GM19467 (cell line): ENCODE data around the gene PCP2.

Experiments
- ATAC-seq: cut with Tn5 transposase; IDR thresholded peaks from one replicate; pipeline ENCODE4 v1.9.1; 2021; ENCODE audit warnings: mild to moderate bottlenecking, moderate library complexity; ENCODE audit not compliant: unreplicated experiment

Gene PCP2

DNA sequence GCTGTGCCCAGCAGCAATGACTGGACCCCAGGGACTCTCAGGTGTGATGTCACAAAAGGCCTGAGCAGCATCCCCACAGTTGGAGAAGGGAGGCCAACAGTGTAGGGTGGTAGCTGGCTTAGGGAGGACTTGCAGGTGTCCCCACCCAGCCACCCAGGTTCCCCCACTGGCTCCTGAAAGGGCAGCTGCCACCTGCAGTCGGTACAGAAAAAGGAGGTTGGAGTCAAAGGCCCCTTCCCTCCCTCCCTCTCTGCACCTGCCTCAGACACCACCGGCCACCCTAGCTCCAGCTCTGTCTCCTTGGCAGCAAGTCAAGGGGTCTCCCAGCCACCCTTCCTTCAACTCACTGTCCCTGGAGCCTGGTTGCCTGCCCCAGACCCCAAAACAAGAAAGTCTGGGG, at the start of gene PCP2:
Gene PCP2 (minus strand): TSS at position 22 of the 400 bp plus-strand sequence. CDS start 262 bp downstream, outside the sequence.
- ATAC-seq: no peak

DNA sequence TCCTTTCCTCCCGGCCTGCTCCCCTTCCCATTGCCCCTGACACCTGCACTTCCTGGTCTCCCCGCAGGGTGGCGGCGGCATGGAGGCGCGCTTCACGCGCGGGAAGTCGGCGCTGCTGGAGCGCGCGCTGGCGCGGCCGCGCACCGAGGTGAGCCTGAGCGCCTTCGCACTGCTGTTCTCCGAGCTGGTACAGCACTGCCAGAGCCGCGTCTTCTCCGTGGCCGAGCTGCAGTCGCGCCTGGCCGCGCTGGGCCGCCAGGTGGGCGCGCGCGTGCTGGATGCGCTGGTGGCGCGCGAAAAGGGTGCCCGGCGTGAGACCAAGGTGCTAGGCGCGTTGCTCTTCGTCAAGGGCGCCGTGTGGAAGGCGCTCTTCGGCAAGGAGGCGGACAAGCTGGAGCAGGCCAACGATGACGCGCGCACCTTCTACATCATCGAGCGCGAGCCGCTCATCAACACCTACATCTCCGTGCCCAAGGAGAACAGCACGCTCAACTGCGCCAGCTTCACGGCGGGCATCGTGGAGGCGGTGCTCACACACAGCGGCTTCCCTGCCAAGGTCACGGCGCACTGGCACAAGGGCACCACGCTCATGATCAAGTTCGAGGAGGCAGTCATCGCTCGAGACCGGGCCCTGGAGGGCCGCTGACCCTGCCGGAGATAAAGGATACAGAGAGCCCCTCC, 48.8 kb upstream of the PCP2 start:
- no peak for ATAC-seq

DNA sequence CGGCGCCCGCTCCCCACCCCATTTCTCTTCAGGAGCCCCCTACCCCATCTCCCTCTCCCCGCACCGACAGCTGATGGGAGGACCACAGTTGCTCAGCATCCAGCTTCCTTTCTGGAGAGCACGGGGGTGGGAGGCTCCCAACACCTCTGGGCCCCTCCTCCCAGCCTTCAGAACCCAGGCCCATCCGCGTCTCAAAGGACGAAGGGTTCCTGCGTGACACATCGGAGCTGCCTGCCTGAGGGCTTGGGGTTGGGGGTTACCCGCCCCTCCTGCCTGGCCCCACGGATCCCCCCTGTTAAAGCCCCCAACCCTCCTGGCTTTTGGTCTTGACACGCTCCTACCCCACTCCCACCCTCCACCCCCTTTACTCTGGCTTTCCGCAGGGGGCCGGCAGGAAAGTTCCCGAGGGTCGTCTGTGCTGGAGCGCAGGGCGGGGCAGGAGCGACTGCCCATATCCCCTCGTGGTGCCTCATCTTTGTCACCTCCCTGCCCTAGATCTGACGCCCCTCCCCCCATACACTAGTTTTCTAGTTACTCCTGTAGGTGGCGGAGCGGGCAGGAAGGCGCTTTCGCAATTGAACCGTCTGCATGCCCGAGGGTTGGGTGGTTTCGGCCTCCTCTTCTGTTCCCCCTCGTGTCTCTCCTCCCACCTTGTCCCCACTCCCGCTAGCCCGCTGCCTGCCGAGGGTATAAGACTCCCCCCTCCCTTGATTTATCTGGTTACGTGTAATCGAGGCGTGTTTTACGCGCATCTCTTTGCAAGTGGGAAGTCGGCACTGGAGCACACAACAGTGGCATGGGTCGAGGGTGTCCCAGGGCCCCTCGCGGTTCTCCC, 48.0 kb upstream of the PCP2 start:
- no peak for ATAC-seq

DNA sequence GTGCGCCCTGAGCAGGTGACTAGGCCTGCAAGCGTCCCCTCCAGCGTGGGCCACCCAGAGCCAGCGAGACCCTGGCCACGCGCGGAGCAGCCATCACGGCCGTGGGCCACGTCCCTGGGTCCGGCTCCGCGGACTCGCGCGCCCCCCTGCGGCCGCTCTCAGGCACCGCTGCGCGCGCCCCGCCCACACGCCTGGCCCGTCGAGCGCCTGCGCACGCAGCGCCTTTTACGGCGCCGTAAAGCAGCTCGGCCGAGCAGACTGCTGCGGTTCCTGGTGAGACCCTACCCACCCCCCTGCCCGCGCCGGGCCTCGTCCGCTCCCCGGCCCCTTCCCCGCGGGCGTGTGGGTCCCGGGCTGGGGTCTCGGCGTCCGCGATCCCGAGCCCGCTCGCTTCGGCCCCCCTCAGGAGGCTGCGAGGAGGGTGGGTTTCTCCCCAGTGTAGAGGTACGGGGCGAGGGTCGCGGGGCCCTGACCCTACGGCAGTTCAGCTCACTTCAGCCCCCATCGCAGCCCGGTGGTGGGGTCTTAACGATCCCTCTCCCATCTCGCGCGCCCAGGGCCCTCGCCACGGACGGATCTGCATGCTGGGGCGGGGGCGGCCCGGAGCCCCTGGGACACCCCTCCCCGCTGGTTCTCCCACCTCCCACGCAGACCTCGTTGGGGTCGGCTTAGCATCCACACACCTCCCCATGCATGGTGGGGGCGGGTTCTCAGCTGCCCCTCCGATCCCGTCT, 47.3 kb upstream of the PCP2 start, which contains the start of gene TRAPPC5:
Gene TRAPPC5 (plus strand): TSS at position 228 of the 734 bp plus-strand sequence. CDS start 1,421 bp downstream, outside the sequence.
- ATAC-seq: peak; percentile 48

DNA sequence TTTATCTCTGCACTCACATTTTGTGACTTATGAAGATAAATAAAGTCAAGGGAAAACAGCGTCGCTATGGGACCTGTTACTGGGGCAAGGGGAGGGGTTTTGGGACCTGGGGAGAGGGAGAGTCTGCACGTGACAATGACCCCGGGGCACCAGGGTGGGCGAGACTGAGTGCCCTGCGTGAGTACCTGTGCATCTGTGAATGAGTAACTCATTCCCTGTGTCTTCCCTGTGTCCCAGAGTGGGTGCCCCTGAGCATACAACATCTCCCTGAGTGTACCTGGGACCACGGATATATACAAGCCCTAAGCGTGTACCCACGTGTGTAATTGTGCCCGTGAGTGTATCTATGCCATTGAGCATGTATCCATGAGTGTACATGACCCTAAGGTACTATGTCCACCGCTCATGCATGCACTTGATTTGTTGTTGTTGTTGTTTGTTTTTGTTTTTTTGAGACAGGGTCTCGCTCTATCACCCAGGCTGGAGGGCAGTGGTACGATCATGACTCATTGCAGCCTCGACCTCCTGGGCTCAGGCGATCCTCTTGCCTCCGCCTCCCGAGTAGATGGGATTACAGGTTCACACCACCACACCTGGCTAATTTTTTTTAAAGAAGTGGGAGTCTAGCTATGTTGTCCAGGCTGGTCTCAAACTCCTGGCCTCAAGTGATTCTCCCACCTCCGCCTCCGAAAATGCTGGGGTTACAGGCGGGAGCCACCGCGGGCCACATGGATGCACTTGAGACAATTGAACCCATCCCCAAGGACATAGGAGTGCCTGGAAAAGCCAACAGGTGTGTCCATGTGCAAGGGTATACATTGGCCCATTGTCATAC, 46.5 kb upstream of the PCP2 start:
- no peak for ATAC-seq

DNA sequence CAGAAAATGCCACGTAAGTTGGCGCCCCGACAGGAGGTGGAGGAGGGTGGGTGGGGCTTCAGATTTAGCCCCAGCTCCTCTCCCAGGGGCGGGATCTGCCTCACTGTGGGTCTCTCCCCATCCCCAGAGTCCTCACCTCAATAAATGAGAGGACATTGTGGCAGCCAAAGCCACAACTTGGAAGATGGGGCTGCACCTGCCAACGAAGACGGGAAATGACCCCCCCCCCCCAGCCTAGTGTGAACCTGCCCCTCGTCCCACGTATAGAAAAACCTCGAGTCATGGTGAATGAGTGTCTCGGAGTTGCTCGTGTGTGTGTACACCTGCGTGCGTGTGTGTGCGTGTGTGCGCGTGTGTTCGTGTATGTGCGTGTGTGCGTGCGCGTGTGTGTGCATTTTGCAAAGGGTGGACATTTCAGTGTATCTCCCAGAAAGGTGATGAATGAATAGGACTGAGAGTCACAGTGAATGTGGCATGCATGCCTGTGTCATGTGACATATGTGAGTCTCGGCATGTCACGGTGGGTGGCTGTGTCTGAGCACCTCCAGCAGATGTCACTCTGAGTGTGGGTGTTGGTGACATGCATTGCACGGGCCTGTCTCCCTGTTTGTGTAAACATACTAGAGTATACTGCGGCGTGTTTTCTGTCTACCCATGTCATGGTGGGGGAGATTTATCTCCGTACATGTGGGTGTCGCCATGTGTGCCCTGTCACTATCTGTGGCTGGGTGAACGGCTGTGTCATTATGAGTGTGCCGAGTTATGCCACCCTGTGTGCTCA, 45.6 kb upstream of the PCP2 start:
- no peak for ATAC-seq

DNA sequence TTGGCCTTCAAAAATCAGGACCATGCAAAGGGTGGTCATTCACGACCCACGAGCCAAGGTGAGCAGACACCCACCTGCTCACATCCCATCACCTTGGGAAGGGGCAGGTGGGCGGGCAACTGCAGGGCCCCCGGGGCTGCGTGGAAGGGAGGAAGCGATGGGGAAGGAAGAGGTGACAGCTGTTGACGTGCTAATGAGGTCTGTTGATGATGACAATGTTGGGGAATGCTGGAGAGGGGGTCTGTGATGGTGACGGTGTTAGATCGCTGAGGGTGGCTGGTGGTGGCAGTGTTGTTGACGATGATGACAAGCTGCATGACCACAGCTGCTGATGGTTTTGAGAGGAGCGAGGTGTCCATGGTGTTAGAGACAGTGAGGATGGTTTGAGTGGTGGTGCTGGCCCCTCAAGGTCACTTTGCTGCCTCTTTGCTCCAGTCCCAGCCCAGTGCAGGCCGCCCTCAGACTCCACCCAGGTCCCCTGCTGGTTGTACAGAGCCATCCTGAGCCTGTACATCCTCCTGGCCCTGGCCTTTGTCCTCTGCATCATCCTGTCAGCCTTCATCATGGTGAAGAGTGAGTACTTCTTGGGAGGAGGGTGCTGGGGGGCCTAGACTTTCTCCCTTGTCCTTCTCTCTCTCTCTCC, 44.3 kb upstream of the PCP2 start:
- no peak for ATAC-seq

DNA sequence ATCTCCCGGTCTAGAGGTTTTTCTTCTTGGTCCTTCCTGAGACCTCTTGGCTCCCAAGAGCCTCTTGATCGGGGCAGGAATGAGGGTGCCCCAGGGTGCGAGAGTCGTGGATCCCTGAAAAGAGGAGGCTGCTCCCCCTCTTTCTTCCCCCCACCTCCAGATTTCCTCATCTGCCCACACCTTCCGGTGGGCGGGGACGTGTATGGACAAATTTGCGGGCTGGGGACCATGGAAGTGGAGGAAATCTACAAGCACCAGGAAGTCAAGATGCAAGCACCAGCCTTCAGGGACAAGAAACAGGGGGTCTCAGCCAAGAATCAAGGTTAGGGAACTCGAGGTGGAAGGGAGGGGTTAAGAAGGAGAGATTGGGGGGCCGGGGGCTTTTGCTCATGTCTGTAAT, 43.3 kb upstream of the PCP2 start, which contains the start of gene MCEMP1:
Gene MCEMP1 (plus strand): TSS at position 237 of the 400 bp plus-strand sequence. CDS start 31 bp downstream, at position 268.
- no peak for ATAC-seq

DNA sequence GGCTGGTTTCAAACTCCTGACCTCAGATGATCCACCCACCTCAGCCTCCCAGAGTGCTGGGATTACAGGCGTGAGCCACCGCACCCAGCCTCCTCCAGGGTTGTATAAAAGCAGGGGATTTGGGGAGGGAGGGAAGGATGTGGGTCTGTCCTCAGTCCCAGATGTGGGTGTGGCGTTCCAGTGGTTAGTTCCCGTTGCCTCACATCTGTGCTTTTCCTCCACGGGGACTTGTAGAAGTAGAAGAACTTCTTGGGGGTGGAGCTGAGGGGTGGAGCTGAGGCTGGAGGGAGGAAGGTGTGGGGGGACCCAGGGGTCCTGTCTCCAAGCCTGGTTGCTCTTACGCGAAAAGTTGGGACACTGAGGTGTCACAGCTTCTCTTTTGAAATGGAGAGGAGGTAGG, 42.9 kb upstream of the PCP2 start:
- no peak for ATAC-seq

DNA sequence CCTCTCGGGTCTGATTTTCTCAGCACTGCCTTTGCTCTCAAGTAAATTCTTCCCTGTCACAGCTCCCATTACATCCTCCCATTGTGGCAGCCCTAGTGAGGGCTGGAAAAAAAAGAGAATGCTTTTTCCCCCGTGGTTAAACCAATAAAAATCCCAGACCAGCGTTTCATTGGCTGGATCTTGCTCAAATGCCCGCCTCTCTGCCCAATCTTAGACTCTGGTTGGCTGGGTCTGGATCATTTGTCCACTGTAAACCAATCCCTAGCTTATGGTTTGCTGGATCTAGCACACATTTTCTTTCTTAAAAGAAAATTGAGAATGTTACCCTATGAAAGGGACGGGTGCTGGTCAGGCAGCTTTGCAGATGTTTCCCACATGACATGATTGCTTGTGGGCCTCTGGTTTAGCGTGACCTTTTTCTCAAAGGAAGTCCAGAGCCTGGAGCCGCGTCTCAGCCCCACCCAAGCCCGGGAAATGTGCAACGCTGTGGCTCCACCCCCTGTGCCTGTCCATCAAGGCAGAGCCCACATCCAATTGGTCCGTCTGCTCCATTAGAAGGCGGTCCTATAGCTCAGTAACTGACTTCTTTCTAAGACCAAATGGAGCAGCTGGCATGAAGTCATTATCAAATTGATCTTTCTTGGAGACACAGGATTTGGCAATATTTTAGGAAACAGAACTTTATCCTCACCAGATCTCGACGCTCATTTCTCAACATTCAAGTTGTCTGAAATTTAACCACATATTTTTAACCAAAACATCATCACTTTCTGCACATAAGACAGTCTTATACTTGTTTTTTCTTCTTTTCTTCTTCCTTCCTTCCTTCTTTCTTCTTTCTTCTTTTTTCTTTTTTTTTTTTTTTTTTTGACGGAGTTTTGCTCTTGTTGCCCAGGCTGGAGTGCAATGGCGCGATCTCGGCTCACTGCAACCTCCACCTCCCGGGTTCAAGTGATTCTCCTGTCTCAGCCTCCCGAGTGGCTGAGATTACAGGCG, 40.8 kb upstream of the PCP2 start:
- no peak for ATAC-seq

DNA sequence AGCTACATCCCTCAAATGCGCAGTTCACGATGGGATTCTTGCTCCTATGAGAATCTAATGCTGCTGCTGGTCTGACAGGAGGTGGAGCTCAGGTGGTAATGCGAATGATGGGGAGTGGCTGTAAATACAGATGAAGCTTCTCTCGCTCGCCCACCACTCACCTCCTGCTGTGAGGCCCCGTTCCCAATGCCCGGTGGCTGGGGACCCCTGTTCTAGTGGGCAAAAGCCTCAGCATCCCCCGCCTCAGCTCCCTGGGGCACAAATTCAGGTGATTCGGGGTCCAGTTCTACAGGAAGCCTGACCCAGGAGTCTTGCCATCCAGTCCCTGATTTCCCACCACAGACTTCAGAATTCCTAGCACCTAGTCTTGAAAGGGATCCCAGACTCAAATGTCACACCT, 39.0 kb upstream of the PCP2 start:
- ATAC-seq: no peak

DNA sequence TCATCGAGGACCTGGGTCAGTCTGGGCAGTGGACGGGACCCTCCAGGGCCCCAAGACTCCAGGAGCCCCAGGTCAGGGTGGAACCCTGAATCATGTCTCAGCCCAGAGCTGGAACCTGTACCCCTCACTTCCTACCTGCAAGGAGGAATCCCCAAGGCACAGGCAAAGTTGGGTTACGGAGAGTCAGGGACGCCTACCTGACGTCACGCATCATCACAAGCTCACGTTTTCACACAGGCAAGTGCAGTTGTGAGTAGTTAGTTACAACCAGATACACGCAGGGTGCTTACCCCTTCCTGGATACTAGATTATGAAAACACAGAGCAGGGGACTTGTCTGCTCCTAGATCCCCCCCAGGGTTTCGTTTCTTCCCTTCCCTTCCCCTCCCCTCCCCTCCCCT, 37.3 kb upstream of the PCP2 start:
- no peak for ATAC-seq

DNA sequence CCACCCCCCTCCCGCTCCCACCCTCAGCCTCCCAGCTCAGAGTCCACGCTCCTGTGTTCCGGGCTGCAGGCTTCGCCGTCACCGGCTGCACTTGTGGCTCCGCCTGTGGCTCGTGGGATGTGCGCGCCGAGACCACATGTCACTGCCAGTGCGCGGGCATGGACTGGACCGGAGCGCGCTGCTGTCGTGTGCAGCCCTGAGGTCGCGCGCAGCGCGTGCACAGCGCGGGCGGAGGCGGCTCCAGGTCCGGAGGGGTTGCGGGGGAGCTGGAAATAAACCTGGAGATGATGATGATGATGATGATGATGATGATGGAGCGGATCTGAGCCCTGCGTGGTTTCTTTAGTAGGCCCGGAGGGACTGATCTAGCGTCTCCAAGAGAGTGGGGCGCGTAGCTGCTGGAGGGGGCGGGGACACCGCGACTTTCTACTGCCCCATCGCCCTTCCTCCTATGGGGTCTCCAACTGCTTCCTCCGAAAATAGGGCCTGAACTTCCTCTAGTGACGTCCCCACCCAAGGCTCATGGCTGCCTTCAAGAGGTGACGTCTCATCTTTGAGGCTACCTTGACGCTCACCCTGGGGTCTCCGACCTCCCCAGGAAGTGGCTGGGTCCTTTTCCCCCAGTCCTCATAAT, 36.7 kb upstream of the PCP2 start:
- no peak for ATAC-seq

DNA sequence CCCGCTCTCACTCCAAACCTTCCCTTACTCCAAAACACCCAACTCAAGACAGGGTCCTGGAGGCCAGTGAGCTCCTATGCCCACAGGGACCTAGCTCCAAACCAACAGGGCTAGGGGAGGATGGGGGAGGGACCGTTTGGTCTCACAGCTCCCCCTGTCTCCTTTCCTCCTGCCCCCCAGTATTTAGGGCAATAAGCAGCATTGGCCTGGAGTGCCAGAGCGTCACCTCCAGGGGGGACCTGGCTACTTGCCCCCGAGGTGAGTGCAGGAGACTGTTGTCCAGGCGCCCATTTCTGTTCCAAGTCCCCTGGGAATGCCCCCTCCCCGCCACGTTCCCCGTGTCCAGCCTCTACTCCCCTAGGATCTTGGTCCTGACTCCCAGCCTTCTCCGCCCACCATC, 36.1 kb upstream of the PCP2 start:
- ATAC-seq: no peak

DNA sequence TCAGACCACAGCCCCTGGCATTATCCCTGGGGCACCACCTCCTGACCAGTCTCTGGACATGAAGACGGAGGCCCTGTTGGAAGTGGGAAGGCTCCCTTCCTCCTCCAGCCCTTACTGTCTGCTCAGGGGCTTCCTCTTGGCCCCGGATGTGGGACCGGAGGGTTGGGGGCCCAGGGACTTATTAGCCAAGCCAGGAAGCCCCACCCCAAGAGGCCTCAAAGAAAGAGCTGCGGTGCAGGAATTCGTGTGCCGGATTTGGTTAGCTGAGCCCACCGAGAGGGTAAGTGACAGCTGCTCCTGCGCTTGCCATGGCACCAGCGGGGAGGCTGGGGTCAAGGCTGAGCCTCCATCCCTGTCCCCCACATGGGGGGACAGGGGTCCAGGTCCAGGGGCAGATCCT, 35.3 kb upstream of the PCP2 start, which contains the start of gene RETN:
Gene RETN (plus strand): TSS at position 208 of the 400 bp plus-strand sequence. CDS start 278 bp downstream, outside the sequence.
- ATAC-seq: no peak

DNA sequence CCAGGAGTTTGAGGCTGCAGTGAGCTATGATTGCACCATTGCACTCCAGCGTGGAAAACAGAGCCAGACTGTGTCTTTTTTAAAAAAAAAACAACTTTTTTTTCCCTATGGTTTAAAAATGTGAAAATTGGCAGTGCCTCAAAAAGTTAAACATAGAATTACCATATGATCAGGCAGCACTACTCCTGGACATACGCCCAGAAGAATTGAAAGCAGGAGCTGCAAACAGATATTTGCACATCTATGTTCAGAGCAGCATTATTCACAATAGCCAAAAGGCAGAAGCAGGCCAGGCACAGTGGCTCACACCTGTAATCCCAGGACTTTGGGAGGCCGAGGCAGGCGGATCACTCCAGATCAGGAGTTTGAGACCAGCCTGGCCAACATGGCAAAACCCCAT, 31.6 kb upstream of the PCP2 start:
- no peak for ATAC-seq

DNA sequence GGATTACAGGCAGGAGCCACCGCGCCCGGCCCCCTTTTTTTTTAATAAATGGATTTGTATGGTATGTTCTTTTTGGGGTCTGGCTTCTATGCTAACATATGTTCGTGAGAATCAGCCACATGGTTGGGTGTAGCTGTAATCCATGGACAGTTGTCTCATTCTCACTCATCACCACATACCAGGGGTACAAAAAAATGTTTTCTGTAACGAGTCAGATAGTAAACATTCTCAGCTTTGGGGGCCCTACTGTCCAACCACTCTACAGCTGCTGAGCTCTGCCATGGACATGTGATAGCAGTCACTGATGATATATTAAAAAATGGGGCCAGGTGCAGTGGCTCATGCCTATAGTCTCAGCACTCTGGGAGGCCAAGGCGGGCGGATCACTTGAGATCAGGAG, 30.2 kb upstream of the PCP2 start:
- no peak for ATAC-seq
